Stomach (tissue), 9 donors: ENCODE results near the gene EVA1C. TPM values are rescaled to one million over a fixed set of nuclear protein-coding genes. Genes with fewer than 3 reads are reported as not detected.
"Not testable (repeated sequence)": the region's sequence is repeated elsewhere in the genome, so short reads cannot be mapped to it uniquely, and the experiment has no call there.

ENCODE experiments used
- DNase-seq, 2 donors: peaks; one replicate each; pipeline versions ENCODE4 v3.0.0 to v3.0.0-alpha.2; 2013 to 2019
- H3K27ac ChIP-seq, 5 donors: fragments of 200-600 bp in 4 of 5; sonication (generic) in 4 of 5; one replicate each; pipeline ENCODE4 v1.5.1; 2013 to 2019; ENCODE audit warnings: mild to moderate bottlenecking in 1 of 5, moderate library complexity in 1 of 5
- H3K27me3 ChIP-seq, 3 donors: fragments of 200-600 bp; sonication (generic); one replicate each; pipeline ENCODE4 v1.5.1; 2017 to 2019; ENCODE audit warnings: mixed run types in 1 of 3
- H3K36me3 ChIP-seq, 4 donors: fragments of 200-600 bp; sonication (generic); 1 replicate in 3 of 4; 2 replicates in 1 of 4; pipeline ENCODE4 v1.5.1; 2016 to 2019
- H3K4me1 ChIP-seq, 4 donors: fragments of 200-600 bp; sonication (generic); one replicate each; pipeline ENCODE4 v1.5.1; 2016 to 2019
- H3K4me3 ChIP-seq, 4 donors: fragments of 200-600 bp; sonication (generic) in 3 of 4; one replicate each; pipeline ENCODE4 v1.5.1; 2016 to 2019; ENCODE audit warnings: mild to moderate bottlenecking in 1 of 4
- H3K9me3 ChIP-seq, 4 donors: fragments of 200-600 bp; sonication (generic); one replicate each; pipeline ENCODE4 v1.5.1; 2016 to 2019
- EP300 ChIP-seq: sonication (generic); formaldehyde crosslinking; IDR thresholded peaks from one replicate; pipeline ENCODE4 v1.6.1; 2017; ENCODE audit warnings: antibody characterized with exemption
- POLR2A ChIP-seq, 4 donors: fragments of 450-650 bp; IDR thresholded peaks; one replicate each; pipeline ENCODE4 v1.6.1; 2016; ENCODE audit warnings: antibody characterized with exemption in 4 of 4, control low read depth in 2 of 4, mild to moderate bottlenecking in 1 of 4, moderate library complexity in 1 of 4
- POLR2AphosphoS5 ChIP-seq, 3 donors: sonication (generic); formaldehyde crosslinking; IDR thresholded peaks; one replicate each; pipeline ENCODE4 v1.6.1; 2016; ENCODE audit warnings: antibody characterized with exemption in 3 of 3
- WGBS, 5 donors: extraction: QIAGEN DNeasy Blood & Tissue Kit in 3 of 5; methylation state at CpG; one replicate each; pipeline versions ENCODE4 v1.1.5 to v1.1.7; 2013 to 2018; 5-methylcytosine and 5-hydroxymethylcytosine counted together
- intact Hi-C: fragments of 100-400 bp; cut with DNase I; formaldehyde crosslinking; loops from one replicate; pipeline ENCODE4 v1.15.1; 2023; ENCODE audit warnings: low total_unique reads
- polyA plus RNA-seq, 3 donors: library from polyadenylated mRNA; stranded (reverse); fragments of 200-250 nt; gene quantifications; one replicate each; pipeline ENCODE4 v1.2.3, GENCODE V29; 2013
- total RNA-seq, 5 donors: library from RNA; depleted of rRNA; stranded (reverse); fragments of >200 nt; gene quantifications; one replicate each; pipeline versions ENCODE4 v1.1.0 to v1.2.3, GENCODE V29; 2014 to 2016
- TF ChIP-seq, protein P1 (sequence below), 7 experiments: fragments of 450-650 bp in 4 of 7; fragments of 200-600 bp in 3 of 7; sonication (generic) in 3 of 7; IDR thresholded peaks; one replicate each; pipeline ENCODE4 v1.5.1; 2016 to 2019; ENCODE audit warnings: antibody characterized with exemption in 7 of 7, control low read depth in 2 of 7, mild to moderate bottlenecking in 1 of 7
- donor health status: healthy with polysubstance abuse.
- donor health status: Bipolar disorder and iron deficiency.
- donor health status: healthy.

The EVA1C gene
- total and polyA plus RNA-seq, 8 donors = 10.6 to 142 (median 42.9) TPM

DNA sequence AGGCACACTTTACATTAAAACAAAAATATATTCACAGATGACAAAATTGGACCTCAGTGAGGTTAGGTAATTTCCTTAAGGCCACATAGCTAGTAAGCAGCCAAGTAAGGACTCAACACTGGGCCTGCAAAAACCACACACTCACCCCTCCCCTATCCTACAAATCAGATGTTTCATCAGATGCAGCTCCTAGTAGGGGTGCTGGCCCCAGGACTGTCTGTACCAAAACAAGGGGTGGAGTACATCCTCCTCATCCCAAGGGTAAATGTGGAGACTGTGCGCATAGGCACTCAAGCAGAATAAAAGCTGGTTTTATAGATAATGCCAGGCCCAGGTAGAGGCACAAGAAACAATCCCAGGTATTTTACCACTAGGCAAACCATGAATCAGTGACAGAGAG is 45.3 kb upstream of the EVA1C start:
- intact Hi-C loops = no loop called here
- TF ChIP-seq POLR2AphosphoS5 (IDR thresholded peaks at IDR 0.05) (no peak), EP300 (no peak), POLR2A (IDR thresholded peaks at IDR 0.05) (no peak)
- TF ChIP-seq, protein P1, sequence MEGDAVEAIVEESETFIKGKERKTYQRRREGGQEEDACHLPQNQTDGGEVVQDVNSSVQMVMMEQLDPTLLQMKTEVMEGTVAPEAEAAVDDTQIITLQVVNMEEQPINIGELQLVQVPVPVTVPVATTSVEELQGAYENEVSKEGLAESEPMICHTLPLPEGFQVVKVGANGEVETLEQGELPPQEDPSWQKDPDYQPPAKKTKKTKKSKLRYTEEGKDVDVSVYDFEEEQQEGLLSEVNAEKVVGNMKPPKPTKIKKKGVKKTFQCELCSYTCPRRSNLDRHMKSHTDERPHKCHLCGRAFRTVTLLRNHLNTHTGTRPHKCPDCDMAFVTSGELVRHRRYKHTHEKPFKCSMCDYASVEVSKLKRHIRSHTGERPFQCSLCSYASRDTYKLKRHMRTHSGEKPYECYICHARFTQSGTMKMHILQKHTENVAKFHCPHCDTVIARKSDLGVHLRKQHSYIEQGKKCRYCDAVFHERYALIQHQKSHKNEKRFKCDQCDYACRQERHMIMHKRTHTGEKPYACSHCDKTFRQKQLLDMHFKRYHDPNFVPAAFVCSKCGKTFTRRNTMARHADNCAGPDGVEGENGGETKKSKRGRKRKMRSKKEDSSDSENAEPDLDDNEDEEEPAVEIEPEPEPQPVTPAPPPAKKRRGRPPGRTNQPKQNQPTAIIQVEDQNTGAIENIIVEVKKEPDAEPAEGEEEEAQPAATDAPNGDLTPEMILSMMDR (IDR thresholded peaks at IDR 0.05) = no peak
- H3K27me3 ChIP-seq = no peaks in the 10 kb centered on the region
- peaks cover 0 to 26% (median 17%) of the 10 kb centered on the region in 4 donors for H3K4me1 ChIP-seq
- DNase-seq = no peak
- no peaks in the 10 kb centered on the region for H3K9me3 ChIP-seq
- peaks cover 52 to 94% (median 86%) of the 10 kb centered on the region in 4 donors for H3K36me3 ChIP-seq
- no peak overlapping the region for H3K27ac ChIP-seq
- H3K4me3 ChIP-seq = no peak overlapping the region
- 88 to 100% (median 93%) methylated on average over 1 of the region's 1 CpG for WGBS, 5 donors

DNA sequence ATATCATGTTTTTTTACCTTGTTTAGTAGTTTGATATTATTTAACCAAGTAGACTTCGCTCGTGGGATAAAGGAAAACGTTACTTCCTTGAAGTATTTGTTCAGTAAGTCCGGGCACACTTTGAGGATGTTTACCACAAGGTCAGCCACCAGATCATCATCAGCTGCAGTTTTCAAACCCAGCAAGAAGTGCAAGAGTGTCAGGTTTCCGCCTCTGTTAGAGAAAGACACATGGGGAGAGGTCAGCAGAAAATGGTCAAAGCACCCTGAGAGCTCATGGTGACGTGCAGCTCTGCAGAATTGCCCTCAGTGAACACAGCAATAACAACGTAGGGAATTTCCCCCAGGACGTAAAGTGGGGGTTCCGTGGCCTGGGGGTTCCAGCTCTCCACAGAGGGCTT is 44.1 kb upstream of the EVA1C start:
- TF ChIP-seq POLR2AphosphoS5 (IDR thresholded peaks at IDR 0.05) (no peak), EP300 (no peak), POLR2A (IDR thresholded peaks at IDR 0.05) (no peak)
- H3K4me1 ChIP-seq = peaks cover 0 to 27% (median 19%) of the 10 kb centered on the region in 4 donors
- intact Hi-C loops = no loop called here
- H3K36me3 ChIP-seq = peaks cover 39 to 94% (median 80%) of the 10 kb centered on the region in 4 donors
- no peak overlapping the region for H3K4me3 ChIP-seq
- 63 to 71% (median 69%) methylated on average over 9 of the region's 9 CpGs for WGBS, 5 donors
- no peaks in the 10 kb centered on the region for H3K9me3 ChIP-seq
- no peaks in the 10 kb centered on the region for H3K27me3 ChIP-seq
- H3K27ac ChIP-seq = no peak overlapping the region
- DNase-seq = peak in 1 of 2 donors; percentile 21

DNA sequence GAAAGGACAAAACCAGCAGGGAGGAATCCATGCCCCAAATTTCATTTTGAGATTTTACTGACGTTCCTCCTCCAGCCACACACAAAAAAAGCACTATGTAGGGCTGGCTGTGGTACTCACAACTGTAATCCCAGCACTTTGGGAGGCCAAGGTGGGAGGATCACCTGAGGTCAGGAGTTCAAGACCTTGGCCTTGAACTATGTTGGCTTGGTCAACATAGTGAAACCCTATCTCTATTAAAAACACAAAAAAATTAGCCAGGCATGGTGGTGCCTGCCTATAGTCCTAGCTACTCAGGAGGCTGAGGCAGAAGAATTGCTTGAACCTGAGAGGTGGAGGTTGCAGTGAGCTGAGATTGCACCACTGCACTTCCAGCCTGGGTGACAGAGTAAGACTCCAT is 43.5 kb upstream of the EVA1C start:
- intact Hi-C loops, H3K4me3 ChIP-seq, H3K27me3 ChIP-seq, H3K9me3 ChIP-seq, DNase-seq, H3K27ac ChIP-seq: not testable (repeated sequence)
- Histone ChIP-seq H3K36me3 (peaks cover 38 to 96% (median 79%) of the 10 kb centered on the region in 4 donors), H3K4me1 (peaks cover 0 to 27% (median 17%) of the 10 kb centered on the region in 4 donors)
- WGBS, 5 donors = 76 to 96% (median 87%) methylated on average over 1 of the region's 1 CpG

DNA sequence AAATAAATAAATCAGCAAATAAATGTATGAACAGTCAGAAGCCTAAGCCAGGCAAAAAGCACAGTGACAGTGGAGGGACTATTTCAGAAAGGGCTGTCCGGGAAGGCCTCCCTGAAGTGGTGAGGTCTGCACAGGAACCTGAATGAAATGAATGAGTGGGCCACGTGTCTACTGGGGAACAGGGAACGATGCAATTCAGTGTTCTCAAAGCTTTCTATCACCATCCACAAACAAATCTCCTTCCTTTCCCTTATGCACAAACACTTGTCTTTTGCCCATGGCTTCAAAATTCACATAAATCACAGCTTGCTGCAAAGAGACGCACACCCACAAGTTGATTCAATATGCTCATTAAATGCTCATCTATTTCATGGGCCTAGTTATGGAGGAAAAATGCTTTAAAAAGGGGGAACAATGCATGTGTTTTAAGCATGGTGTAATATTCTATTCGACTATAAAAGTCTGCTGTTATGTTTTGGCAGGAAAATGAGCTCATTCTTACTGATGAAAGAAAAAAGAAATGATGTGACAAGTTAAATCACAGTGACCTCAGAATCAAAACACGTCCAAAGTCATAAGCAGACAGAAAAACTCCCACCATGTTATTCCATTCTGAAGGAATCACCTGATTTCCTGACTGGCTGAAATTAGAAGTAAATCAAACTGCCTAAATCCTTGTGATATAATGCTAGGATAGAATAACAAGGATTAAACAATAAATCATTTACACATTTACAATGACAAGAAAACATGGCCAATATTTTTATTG is 41.3 kb upstream of the EVA1C start:
- DNase-seq = no peak
- intact Hi-C loops = no loop called here
- no peak overlapping the region for H3K4me3 ChIP-seq
- 65 to 86% (median 79%) methylated on average over 6 of the region's 6 CpGs for WGBS, 5 donors
- peaks cover 27 to 93% (median 75%) of the 10 kb centered on the region in 4 donors for H3K36me3 ChIP-seq
- no peaks in the 10 kb centered on the region for H3K27me3 ChIP-seq
- peak overlapping the region in 4 of 5 donors; percentile 38 to 70 (median 68) for H3K27ac ChIP-seq
- TF ChIP-seq, protein P1 (IDR thresholded peaks at IDR 0.05) = no peak
- no peak for TF ChIP-seq POLR2A (IDR thresholded peaks at IDR 0.05)
- TF ChIP-seq EP300 = no peak
- TF ChIP-seq POLR2AphosphoS5 (IDR thresholded peaks at IDR 0.05) = peak in 1 of 3 donors; percentile 9
- H3K4me1 ChIP-seq = peaks cover 0 to 19% (median 9%) of the 10 kb centered on the region in 4 donors
- no peaks in the 10 kb centered on the region for H3K9me3 ChIP-seq

DNA sequence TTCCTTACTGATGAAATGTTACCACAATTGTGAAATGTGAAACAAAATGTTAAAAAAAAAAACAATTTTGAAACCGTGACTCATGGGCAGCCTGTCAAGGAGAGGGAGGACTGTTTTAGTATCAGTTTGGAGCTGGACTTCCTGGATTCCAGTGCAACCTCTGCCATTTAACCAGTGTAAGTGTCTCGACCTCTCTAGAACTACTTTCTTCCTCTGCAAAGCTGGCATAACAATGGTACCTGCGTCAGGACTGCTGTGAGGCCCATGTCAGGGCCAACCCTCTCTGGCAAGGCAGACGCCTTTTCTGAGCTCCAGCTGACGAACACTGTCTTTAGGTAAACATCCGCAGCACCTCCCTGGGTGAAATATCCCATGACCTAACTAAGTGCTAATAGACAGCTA is 40.6 kb upstream of the EVA1C start:
- Histone ChIP-seq H3K9me3 (no peaks in the 10 kb centered on the region), H3K27me3 (no peaks in the 10 kb centered on the region), H3K27ac (peak overlapping the region in 4 of 5 donors; percentile 38 to 70 (median 68)), H3K4me3 (no peak overlapping the region), H3K36me3 (peaks cover 20 to 93% (median 75%) of the 10 kb centered on the region in 4 donors), H3K4me1 (peaks cover 0 to 19% (median 9%) of the 10 kb centered on the region in 4 donors)
- intact Hi-C loops = no loop called here
- WGBS, 5 donors = 34 to 57% (median 55%) methylated on average over 6 of the region's 6 CpGs
- TF ChIP-seq POLR2AphosphoS5 (IDR thresholded peaks at IDR 0.05) = peak; percentile 12 to 55 (median 24)
- TF ChIP-seq, protein P1 (IDR thresholded peaks at IDR 0.05) = no peak
- peak; percentile 35 to 36 for DNase-seq
